MM.1S (cell line): ENCODE results near the gene KCNIP1.

Source experiments
- DNase-seq: peaks from one replicate; pipeline ENCODE4 v3.0.0-alpha.2; 2015
- H2AFZ ChIP-seq: fragments of 300-600 bp; sonication (generic); 2 replicates; pipeline ENCODE4 v1.6.0; 2016; ENCODE audit warnings: antibody characterized with exemption, low read length
- H3F3A ChIP-seq: fragments of 300-600 bp; sonication (generic); 2 replicates; pipeline ENCODE4 v1.6.1; 2016; ENCODE audit warnings: mild to moderate bottlenecking, antibody characterized with exemption, low read length, moderate library complexity, mixed read lengths; ENCODE audit not compliant: insufficient read depth
- H3K27ac ChIP-seq: fragments of 300-600 bp; sonication (generic); 2 replicates; pipeline ENCODE4 v1.5.1; 2016; ENCODE audit warnings: mild to moderate bottlenecking, low read length
- H3K27me3 ChIP-seq: fragments of 300-600 bp; sonication (generic); replicated peaks from 2 replicates; pipeline ENCODE4 v1.6.0; 2016; ENCODE audit warnings: low read length; ENCODE audit not compliant: insufficient read depth
- H3K36me3 ChIP-seq: fragments of 300-600 bp; sonication (generic); replicated peaks from 2 replicates; pipeline ENCODE4 v1.6.1; 2016; ENCODE audit warnings: mild to moderate bottlenecking, low read length, mixed read lengths; ENCODE audit not compliant: insufficient read depth
- H3K4me1 ChIP-seq: fragments of 300-600 bp; sonication (generic); 2 replicates; pipeline ENCODE4 v1.6.1; 2016; ENCODE audit warnings: low read length, mixed read lengths
- H3K4me2 ChIP-seq: fragments of 300-600 bp; sonication (generic); 2 replicates; pipeline ENCODE4 v1.6.0; 2016; ENCODE audit warnings: low read depth, low read length
- H3K4me3 ChIP-seq: fragments of 300-600 bp; sonication (generic); 2 replicates; pipeline ENCODE4 v1.5.1; 2016; ENCODE audit warnings: low read length, mixed read lengths
- H3K79me2 ChIP-seq: fragments of 300-600 bp; sonication (generic); 2 replicates; pipeline ENCODE4 v1.6.1; 2016; ENCODE audit warnings: mixed run types, low read length, mixed read lengths
- H3K9ac ChIP-seq: fragments of 300-600 bp; sonication (generic); 2 replicates; pipeline ENCODE4 v1.6.1; 2016; ENCODE audit warnings: low read length, mixed read lengths
- H3K9me2 ChIP-seq: fragments of 300-600 bp; sonication (generic); replicated peaks from 2 replicates; pipeline ENCODE4 v1.6.1; 2016; ENCODE audit warnings: mild to moderate bottlenecking, low read length, mixed read lengths; ENCODE audit not compliant: insufficient read depth
- H3K9me3 ChIP-seq: fragments of 300-600 bp; sonication (generic); replicated peaks from 2 replicates; pipeline ENCODE4 v1.6.1; 2016; ENCODE audit warnings: mild to moderate bottlenecking, low read length, mixed read lengths; ENCODE audit not compliant: insufficient read depth
- H4K20me1 ChIP-seq: fragments of 300-600 bp; sonication (generic); 2 replicates; pipeline ENCODE4 v1.6.1; 2016; ENCODE audit warnings: mild to moderate bottlenecking, low read length, moderate library complexity, mixed read lengths; ENCODE audit not compliant: insufficient read depth
- CTCF ChIP-seq: fragments of 300-600 bp; sonication (generic); IDR thresholded peaks from 2 replicates; pipeline ENCODE4 v1.5.1; 2016; ENCODE audit warnings: antibody characterized with exemption, low read length, mixed read lengths
- EZH2 ChIP-seq: fragments of 300-600 bp; sonication (generic); optimal IDR thresholded peaks from 2 replicates; pipeline ENCODE3; 2017; ENCODE audit warnings: low read depth, mild to moderate bottlenecking, antibody characterized with exemption, low read length, mixed read lengths
- EZH2phosphoT487 ChIP-seq: fragments of 300-600 bp; sonication (generic); IDR thresholded peaks from 2 replicates; pipeline ENCODE4 v1.6.1; 2018; ENCODE audit warnings: antibody characterized with exemption, low read length

Gene KCNIP1

GRCh38 chr5:170488570-170488969 is 15.2 kb upstream of the KCNIP1 start:
- H3K9me3 ChIP-seq, result no peaks in the 10 kb centered on the region
- no peak for TF ChIP-seq EZH2phosphoT487
- TF ChIP-seq CTCF, result no peak
- TF ChIP-seq EZH2, result no peak
- no peak overlapping the region for H3K4me2 ChIP-seq
- H3K27me3 ChIP-seq, result no peaks in the 10 kb centered on the region
- H3K36me3 ChIP-seq, result no peaks in the 10 kb centered on the region
- no peak for DNase-seq
- no peaks in the 10 kb centered on the region for H3K79me2 ChIP-seq
- no peak overlapping the region for H3K4me3 ChIP-seq
- H4K20me1 ChIP-seq, result no peaks in the 10 kb centered on the region
- H3F3A ChIP-seq, result no peaks in the 10 kb centered on the region
- no peak overlapping the region for H3K9ac ChIP-seq
- no peak overlapping the region for H2AFZ ChIP-seq
- 0 out of 2 replicates have a peak, but pooled peaks cover 3% of the 10 kb centered on the region for H3K4me1 ChIP-seq
- no peaks in the 10 kb centered on the region for H3K9me2 ChIP-seq
- no peak overlapping the region for H3K27ac ChIP-seq

- Histone ChIP-seq H3K9me3 (no peaks in the 10 kb centered on the region), H3K27ac (no peak overlapping the region), H3K27me3 (no peaks in the 10 kb centered on the region), H3K4me2 (no peak overlapping the region), H3K36me3 (no peaks in the 10 kb centered on the region), H3K9me2 (no peaks in the 10 kb centered on the region), H3K9ac (no peak overlapping the region), H3K79me2 (no peaks in the 10 kb centered on the region), H3F3A (no peaks in the 10 kb centered on the region), H4K20me1 (no peaks in the 10 kb centered on the region), H2AFZ (no peak overlapping the region), H3K4me1 (0 out of 2 replicates have a peak, but pooled peaks cover 3% of the 10 kb centered on the region), H3K4me3 (no peak overlapping the region)
- TF ChIP-seq CTCF, result no peak
- no peak for TF ChIP-seq EZH2phosphoT487
- no peak for TF ChIP-seq EZH2
- no peak for DNase-seq
Observed at GRCh38 chr5:170489199-170489598, 14.6 kb upstream of the KCNIP1 start.

- Histone ChIP-seq H3K79me2 (no peaks in the 10 kb centered on the region), H3K4me2 (no peak overlapping the region), H4K20me1 (no peaks in the 10 kb centered on the region), H3K9me2 (no peaks in the 10 kb centered on the region), H3K9me3 (no peaks in the 10 kb centered on the region), H3K27ac (no peak overlapping the region), H3K9ac (no peak overlapping the region), H3K4me1 (0 out of 2 replicates have a peak, but pooled peaks cover 3% of the 10 kb centered on the region), H3K36me3 (no peaks in the 10 kb centered on the region), H3F3A (no peaks in the 10 kb centered on the region), H3K27me3 (no peaks in the 10 kb centered on the region), H3K4me3 (no peak overlapping the region), H2AFZ (no peak overlapping the region)
- DNase-seq, result no peak
- no peak for TF ChIP-seq EZH2
- no peak for TF ChIP-seq CTCF
- TF ChIP-seq EZH2phosphoT487, result no peak
Observed at GRCh38 chr5:170490381-170490780, 13.4 kb upstream of the KCNIP1 start.
